NCI-H460 (cell line): ENCODE results near the gene OFD1. TPM values are rescaled to one million over a fixed set of nuclear protein-coding genes. Genes with fewer than 3 reads are reported as not detected.

ENCODE experiments used
- DNase-seq: peaks from one replicate; pipeline ENCODE4 v3.0.0-alpha.2; 2016; ENCODE audit warnings: low read depth; ENCODE audit errors: extremely low read depth
- polyA plus RNA-seq: library from polyadenylated mRNA; depleted of rRNA; stranded (reverse); fragments of >200 nt; gene quantifications from 2 replicates; pipeline ENCODE4 v1.2.3, GENCODE V29; 2014; cell fraction: nucleus; rRNA removed
- total RNA-seq: library from RNA; depleted of rRNA; stranded (reverse); fragments of >200 nt; shearing (Covaris generic); gene quantifications from 2 replicates; pipeline ENCODE4 v1.2.3, GENCODE V29; 2014; rRNA removed

Gene OFD1, protein sequence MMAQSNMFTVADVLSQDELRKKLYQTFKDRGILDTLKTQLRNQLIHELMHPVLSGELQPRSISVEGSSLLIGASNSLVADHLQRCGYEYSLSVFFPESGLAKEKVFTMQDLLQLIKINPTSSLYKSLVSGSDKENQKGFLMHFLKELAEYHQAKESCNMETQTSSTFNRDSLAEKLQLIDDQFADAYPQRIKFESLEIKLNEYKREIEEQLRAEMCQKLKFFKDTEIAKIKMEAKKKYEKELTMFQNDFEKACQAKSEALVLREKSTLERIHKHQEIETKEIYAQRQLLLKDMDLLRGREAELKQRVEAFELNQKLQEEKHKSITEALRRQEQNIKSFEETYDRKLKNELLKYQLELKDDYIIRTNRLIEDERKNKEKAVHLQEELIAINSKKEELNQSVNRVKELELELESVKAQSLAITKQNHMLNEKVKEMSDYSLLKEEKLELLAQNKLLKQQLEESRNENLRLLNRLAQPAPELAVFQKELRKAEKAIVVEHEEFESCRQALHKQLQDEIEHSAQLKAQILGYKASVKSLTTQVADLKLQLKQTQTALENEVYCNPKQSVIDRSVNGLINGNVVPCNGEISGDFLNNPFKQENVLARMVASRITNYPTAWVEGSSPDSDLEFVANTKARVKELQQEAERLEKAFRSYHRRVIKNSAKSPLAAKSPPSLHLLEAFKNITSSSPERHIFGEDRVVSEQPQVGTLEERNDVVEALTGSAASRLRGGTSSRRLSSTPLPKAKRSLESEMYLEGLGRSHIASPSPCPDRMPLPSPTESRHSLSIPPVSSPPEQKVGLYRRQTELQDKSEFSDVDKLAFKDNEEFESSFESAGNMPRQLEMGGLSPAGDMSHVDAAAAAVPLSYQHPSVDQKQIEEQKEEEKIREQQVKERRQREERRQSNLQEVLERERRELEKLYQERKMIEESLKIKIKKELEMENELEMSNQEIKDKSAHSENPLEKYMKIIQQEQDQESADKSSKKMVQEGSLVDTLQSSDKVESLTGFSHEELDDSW
- total RNA-seq: 19.9 and 26.6 TPM in 2 replicates
- polyA plus RNA-seq: 32.0 and 37.7 TPM in 2 replicates

- DNase-seq: peak; percentile 94
Measured at GRCh38 chrX:13734278-13735172, at the start of gene OFD1, which contains the start of gene TRAPPC2. Gene OFD1, plus strand, starts transcription at chrX:13734748. Its CDS starts 324 bp downstream, at chrX:13735072. Gene TRAPPC2, minus strand, starts transcription at chrX:13734620. Its CDS starts 14,657 bp downstream, at chrX:13719963.

- no peak for DNase-seq
Measured at GRCh38 chrX:13685126-13685763, 49.3 kb upstream of the OFD1 start.

- DNase-seq: no peak
Measured at GRCh38 chrX:13687203-13687602, 47.3 kb upstream of the OFD1 start.

GRCh38 chrX:13688384-13688957 lies 46.1 kb upstream of the OFD1 start:
- no peak for DNase-seq

DNA sequence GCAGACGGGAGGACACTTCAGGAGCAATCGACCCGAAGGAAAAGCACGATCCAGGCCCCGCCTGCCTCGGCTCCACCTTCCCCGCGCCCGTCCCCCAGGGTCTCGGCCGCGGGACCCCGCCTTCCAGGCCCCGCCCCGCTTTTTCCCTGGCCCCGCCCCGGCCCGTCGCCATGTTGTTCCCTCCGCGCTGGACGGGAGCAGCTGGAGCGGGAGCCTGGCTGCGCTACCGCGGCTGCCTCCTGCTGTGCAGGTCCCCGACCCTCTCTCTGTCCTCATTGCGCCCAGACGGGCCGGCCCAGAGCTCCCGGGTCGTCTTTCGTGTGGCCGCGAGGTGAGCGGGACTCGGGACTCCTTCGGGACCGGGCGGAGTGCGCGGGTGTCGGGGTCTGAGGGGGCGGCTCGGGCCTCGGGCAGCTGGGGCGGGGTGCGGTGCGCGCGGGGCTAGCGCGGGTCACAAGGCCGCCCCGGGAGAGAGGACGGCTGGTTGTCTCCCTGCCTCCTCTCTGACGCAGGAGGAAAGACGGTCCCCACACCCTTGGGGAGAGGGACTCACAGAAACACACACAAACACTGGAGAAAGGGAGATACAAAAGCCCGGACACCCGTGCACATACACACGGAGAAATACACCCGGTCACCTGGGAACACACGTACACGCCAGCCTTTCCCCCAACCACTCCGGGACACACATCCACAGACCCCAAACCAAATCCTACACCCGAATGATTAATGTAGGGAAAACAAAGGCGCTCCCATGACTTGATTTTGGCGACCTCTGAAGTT lies 45.4 kb upstream of the OFD1 start, which contains the start of gene RAB9A:
Gene RAB9A (plus strand): TSS at position 171 of the 783 bp plus-strand sequence. CDS start 19,619 bp downstream, outside the sequence.
- DNase-seq: peak; percentile 69

DNA sequence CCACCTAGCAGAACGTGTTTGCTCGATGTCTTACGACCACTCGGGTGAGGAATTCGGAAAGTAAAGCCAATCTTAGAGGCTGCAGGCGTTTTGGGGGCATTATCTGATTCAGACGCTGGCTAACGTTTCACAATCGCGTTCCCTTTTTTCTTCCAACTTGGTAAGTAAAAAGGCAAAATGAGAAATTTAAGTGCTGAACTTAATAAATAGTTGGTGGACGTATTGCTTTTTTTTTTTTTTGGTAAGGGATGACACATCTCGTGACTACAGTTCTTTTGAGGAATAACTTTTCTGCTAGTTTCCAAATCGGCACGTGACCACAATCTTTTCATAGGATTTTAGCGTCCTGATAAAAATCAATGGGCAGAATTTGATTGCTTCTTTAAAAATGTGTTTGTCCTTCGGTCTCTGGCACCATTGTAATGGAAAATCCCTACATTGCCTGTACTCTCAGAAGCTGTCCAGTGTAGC lies 44.8 kb upstream of the OFD1 start:
- no peak for DNase-seq

DNA sequence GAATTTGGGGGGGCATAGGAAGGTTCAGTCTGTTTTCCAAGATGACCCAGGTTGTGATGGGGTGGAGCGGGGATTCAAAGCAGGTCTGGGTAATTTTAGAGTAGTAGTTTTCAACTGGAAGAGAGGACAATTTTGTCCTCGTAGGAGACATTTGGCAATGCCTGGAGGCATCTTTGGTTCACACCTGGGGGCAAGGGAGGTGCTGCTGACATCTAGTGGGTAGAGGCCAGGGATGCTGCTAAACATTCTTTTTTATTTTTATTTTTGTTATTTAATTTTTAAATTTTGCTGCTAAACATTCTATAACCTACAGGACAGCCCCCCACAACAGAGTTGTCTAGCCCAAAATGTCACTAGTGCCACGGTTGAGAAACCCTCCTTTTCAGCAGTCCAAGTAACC lies 43.7 kb upstream of the OFD1 start:
- DNase-seq: no peak

DNA sequence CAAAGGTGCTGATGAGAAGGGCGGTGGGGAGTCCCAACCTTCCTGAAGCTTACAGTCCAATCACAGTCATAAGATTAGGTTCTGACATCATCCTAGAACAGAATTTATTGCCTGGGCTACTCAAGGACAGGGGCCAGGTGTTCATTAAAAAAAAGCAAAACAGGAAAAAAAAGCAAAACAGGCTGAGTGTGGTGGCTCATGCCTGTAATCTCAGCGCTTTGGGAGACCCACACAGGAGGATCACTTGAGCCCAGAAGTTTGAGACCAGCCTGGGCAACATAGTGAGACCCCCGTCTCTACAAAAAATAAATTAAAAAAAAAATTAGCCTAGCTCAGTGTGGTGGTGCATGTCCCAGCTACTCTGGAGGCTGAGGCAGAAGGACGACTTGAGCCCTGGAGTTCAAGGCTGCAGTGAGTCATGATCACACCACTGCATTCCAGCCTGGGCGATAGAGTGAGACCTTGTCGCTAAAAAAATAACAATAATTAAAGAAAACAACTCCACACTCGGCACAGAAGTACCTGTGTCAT lies 42.6 kb upstream of the OFD1 start:
- DNase-seq: no peak

DNA sequence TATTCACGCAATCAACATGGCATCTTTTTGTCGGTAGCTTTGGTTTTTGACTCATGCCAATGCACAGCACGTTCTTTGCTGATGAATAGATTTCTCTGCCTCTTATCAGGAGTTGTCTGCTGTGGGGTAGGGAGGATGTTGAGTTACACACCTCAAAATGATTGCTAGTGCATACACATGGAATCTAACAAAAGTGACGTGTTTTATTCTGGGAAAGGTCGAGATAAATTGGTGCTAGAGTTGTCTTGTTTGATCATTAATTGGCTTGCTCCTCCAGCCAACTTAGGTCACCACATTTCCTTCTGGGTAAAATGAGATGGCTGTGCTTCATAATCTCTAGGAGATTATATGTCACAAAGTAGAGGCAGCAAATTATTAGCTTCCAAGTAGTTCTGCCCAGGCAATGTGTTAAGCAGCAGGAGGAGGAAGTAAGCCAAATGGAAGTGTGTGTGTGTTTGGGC lies 41.7 kb upstream of the OFD1 start:
- no peak for DNase-seq

DNA sequence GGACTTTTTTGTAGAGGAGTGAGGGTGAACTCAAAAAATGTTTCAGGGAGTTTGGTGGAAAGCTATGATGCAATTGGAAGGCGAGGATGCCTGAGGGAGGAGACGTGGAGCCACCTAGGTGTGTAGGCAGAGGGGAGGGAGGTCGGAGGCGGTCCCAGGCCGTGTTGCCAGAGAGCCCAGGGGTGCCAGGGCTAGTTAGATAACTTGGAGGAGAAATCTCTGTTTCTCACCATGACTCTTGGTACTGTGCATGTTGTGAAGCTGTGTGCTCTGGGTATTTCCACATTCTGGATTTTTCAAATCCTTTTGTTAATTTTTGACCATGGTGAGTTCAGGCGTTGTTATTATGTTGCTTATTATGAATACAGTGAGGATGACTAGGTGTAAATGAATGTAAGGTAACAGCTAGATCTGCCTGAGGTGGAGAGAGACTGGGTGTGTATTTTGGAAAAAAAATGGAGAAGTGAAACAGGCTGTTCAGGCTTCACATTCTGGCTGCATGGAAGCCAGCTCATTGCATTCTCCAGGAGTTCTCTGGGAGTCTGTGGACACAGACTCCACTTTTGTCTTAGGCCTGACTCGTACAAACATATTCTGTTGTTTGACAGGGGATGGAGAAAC lies 41.1 kb upstream of the OFD1 start:
- no peak for DNase-seq

DNA sequence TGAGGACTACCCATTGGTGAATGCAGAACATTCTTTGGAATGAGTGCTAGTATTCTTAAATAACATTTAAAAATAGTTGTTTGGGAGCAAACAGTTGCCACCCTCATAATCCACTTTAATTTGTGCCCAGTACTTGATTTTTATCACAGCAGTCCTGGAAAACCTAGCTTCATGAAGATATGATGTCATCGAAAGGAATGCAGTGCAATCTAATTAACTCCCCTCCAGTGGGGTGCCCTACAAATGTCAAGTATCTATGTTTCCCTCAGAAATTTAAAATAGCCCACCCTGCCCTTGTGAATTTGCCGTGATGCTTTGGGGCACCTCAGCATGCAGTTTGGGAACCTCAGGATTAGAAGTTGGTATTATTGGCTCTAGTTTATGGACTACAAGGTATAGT lies 40.2 kb upstream of the OFD1 start:
- no peak for DNase-seq

- DNase-seq: no peak
Measured at GRCh38 chrX:13694983-13695382, 39.6 kb upstream of the OFD1 start.

DNA sequence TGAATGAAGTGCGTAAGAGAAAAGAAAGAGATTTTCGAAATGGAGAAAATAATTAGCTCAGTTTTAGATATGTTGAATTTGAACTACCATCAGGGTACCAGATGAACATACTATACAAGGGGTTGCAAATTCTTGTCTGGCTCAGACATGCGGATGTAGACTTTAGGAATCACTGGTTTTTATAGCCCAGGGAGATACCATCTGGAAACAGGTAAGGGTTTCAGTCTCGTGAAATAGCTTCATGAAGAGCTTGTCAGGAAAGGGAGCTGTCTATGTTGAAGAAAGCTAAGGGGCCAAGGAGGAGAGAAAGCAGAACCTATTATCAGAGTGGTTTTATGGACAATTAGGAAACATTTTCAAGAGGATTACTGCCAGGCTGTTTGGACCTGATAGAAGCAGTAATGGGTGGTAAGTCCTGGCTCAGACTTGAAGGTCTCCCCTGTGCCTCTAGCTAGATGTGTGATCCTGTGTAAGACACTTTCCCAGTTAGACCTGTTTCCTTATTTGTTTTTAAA lies 38.9 kb upstream of the OFD1 start:
- DNase-seq: no peak

DNA sequence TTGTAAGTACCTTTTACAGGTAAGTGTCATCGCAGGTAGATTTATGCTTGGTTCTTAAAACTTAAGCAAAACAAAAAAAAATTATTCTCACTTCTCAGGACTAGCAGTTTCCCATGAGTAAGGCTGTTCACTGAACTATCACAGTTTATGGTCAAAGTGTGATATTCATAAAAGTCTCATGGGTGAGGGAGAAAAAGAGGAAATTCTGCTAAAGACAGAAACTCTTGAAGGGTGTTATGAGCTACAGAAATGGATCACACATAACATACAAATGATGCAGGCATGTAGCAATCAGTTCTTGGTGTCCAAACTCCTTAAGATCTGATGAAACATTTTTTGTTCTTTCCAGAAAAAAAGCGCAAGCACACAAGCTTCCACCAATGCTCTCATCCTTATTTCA lies 37.1 kb upstream of the OFD1 start:
- DNase-seq: no peak

GRCh38 chrX:13697976-13698375 lies 36.6 kb upstream of the OFD1 start:
- DNase-seq: no peak

DNA sequence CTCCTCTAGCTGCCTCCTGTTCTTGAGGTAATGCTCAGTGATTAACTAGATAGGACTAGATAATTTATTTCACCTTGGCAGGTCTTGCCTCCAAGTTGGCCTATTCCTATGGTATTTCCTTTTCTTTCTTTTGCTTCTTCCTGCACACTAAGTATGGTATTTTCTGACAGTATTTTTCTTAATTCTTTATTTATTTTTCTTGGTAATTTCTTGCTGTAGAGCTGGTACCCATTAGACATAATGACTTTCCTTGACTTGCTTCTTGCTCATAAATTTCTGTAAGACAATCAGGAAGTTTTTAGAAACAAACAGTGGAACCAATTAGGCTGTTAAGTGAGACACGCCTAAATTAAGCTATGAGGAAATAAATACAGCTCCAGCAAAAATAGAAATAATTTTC lies 36.1 kb upstream of the OFD1 start:
- DNase-seq: no peak

GRCh38 chrX:13699183-13699826 lies 35.2 kb upstream of the OFD1 start:
- DNase-seq: no peak
